Measurements from ENCODE around the gene HOXD11.

HOXD11 gene

DNA sequence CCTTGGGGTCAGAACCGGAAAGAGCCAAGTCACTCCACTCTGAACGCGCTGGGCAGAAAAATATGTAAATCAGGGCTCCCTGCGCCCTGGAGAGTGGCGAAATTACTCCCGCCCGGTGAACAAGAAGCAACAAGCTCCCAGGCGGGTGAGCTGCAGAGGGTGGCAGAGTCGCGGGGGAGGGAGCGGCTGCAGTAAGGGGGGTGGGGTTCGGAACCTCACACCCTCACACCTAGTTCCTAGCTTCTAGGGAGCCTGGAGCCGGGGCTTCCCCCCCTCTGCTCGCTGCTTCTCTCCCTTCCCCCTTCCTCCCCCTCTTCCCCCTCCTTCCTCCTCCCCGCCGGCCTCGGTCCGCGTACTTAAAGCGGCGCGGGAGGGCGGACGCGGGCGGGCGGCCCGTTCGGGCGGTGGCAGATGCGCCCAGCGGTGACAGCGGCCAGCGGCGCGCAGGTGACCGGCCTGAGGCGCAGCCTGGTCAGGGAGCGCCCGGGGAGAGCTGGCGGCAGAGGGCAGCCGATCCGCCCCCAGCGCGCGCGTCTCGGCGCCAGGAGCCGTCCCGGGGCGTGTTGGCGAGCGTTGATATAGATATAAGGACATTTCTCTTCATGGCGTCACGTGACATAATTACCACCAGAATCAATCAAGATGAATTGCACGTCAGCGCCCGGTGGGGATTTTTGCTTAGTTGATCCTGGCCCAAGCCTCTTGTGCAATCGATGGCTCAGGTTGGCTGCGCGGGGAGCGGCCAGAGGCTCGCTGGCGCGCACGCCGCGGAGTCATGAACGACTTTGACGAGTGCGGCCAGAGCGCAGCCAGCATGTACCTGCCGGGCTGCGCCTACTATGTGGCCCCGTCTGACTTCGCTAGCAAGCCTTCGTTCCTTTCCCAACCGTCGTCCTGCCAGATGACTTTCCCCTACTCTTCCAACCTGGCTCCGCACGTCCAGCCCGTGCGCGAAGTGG lies at the start of gene HOXD11:
TSS of gene HOXD11 (plus strand) at position 700 of the 959 bp plus-strand sequence. CDS start at position 776, 76 bp downstream.
- FAIRE-seq (no peak), DNase-seq (ENCODE audit: extremely low spot score, insufficient read length, low read depth) (no peak)

DNA sequence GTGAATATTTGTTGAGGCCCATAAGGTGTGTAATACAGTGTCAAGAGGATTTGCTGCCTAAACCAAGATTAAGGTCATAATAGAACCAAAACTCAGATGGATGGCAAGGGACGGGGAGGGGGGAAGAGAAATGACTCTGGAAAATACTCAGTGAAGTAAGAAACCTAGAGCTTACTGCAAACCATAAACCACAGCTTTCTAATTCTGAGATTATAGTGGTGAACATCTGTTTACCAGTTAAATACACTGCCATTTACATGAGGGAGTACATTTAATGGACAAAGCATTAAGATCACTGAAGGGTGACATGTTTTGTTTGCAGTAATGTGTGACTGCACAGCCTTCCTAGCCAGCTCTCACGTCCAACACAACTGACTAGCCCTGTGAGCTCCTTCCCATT lies 43.1 kb upstream of the HOXD11 start:
- FAIRE-seq (no peak), DNase-seq (ENCODE audit: extremely low spot score, insufficient read length, low read depth) (no peak)

DNA sequence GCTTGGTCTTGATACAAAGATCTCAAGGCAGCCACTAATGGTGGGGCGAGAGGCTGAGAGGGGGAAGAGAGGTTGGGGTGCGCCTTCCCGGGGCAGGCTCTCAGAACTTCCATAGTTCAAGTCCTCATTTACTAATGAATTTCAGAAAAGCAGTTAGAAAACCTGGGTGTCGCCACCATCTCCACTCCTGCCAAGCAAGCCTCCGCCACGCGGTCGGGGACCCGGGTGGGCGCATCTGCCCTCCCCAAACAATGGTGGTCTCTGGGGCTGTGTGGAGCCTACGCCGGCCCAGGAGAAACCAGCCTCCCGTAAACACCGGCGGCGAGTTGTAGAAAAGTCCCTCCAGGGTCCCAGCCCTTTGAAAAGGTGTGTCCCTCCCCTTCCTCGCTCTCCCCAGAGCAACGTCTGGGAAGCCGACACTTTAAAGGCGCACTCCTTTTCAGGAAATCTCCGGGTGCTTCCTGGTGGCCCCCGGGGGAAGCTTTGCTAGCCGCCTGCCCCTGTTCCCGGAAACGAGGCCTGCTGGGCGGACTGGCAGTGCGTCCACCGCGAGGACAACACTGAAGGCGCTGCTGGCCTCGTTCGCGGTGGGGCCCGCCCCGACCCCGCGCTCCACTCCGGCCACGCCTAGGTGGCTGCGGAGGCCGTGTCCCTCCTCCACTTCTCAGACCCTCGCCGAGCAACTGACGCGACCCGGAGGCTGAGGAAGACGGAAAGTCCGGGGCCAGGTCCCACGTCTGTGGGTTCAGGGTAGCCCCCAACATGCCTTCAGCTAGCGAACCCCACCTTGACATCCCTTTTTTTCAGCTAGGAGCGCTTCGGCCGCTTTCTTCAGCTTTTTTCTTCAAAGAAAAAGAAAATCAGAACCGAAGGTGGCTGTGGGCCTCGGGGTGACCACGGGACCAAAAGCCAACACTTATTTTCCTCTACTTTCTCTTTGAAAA lies 40.2 kb upstream of the HOXD11 start:
- DNase-seq (ENCODE audit: extremely low spot score, insufficient read length, low read depth) (no peak), FAIRE-seq (no peak)

DNA sequence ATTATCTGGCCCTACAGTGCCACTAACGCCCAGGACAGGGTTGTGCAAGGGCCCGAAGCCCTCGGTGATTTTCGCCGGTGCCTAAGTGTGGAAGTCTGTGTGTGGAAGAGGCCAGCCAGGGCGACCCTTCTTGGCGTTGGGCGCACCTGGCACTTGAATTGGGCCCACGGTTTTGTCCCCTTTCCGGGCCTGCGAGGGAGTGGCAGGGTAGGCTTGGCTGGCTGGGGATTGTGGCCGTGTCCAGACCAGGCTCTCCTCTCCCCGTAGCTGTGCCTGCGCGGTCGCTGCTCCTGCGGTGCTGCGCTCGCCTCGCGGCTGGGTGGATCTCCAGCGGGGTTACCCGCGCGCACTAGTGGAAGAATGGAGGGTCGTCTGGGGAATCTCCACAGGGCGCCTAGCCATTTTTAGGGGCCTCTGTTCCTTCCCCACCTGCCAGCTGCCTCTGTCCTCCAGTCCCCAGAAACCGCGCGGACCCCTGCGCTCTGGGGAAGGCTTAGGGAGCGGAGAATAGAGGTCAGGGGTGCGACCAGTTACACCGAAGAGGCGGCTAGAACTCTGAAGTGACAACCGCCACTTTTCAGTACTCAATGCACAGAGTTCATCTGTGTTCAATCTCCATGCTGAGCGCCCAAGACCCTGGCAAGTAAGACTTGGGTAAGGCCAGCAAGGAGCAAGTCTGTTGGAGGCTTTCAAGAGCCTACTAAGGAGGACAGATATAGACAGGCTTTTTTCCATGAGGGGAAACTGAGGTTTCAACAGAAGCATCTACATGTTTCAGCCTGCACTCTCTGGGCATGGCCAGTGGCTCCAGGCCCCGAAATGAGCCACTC lies 39.3 kb upstream of the HOXD11 start:
- no peak for FAIRE-seq
- DNase-seq (ENCODE audit: extremely low spot score, insufficient read length, low read depth), result no peak

GRCh38 chr2:176068419-176068832 lies 38.7 kb upstream of the HOXD11 start:
- DNase-seq (ENCODE audit: extremely low spot score, insufficient read length, low read depth) (no peak), FAIRE-seq (no peak)

DNA sequence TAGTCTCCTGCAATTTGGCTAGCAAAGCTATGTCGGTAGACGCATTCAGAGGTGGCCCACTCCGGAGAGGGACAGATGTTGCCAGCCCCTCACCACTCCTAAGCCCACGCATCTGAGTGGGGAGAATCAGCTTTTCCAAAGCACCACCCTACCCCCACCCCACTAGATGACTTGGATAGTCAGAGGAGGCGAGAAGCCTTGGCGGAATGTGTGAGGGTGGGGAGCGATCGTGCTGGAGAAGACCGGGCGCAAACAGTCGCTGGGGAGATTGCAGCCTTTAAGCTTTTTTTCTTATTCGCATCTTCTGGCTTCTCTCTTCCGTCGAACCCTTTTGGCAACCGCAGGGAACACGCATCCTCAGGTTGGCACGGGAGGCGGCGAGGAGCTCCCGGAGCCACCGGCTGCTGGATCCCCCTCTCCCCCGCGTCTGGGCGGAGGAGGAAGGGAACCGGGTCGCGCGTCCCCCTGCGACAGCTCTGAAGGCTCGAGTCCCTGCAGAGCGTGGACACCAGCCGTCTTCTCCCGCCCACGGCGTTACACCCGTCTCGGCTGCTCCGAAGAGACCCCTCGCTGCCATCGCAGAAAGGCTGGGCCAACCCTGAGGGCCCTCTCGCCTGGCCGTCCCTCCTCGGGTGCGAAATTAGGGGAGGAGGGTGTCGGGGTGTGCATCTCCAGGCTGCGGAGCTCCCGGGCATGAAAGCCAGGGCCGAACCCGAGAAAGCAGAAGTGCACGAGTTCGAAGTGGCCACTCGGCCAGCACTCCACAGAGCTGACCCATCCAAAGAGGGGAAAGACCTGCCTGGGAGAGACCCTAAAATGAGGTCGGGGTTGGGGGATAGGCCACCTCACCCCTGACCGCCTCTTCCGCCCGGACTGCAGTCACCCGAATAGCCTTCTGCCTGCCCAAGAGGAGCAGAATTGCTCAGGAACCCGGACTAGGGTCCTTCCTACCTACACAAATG lies 35.5 kb upstream of the HOXD11 start:
- FAIRE-seq (no peak), DNase-seq (ENCODE audit: extremely low spot score, insufficient read length, low read depth) (no peak)

- no peak for FAIRE-seq
Observed at GRCh38 chr2:176072292-176072669, 34.8 kb upstream of the HOXD11 start.

GRCh38 chr2:176072951-176073904 lies 33.9 kb upstream of the HOXD11 start:
- FAIRE-seq (no peak), DNase-seq (ENCODE audit: extremely low spot score, insufficient read length, low read depth) (no peak)

More at GRCh38 chr2:176072292-176072669, 34.8 kb upstream of the HOXD11 start:
- DNase-seq (ENCODE audit: extremely low spot score, insufficient read length, low read depth), result no peak

DNA sequence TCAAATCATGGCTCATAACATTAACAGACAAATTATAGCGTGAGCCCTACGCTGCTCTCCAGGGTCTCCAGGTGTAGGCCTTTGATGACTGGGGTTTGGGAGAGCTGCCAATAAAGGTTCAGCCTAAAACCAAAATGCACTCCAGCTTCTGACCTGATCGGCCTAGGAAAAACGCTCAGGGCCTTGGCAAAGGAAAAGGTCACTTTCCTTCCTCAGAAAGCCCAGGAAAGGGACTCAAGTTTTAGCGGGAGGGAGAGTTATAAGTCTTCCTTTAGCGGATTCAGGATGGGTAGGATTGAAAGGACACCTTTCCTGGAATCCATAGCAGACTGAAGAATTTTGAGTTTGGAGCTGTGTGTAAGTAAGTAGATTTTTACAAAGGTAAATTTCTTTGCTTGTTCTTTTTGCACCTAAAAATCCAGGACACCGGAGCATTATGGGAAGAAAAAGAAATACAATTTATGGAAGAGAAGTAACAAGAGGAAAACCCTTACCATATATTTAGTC lies 32.1 kb upstream of the HOXD11 start:
- DNase-seq (ENCODE audit: extremely low spot score, insufficient read length, low read depth), result no peak
- FAIRE-seq, result no peak

DNA sequence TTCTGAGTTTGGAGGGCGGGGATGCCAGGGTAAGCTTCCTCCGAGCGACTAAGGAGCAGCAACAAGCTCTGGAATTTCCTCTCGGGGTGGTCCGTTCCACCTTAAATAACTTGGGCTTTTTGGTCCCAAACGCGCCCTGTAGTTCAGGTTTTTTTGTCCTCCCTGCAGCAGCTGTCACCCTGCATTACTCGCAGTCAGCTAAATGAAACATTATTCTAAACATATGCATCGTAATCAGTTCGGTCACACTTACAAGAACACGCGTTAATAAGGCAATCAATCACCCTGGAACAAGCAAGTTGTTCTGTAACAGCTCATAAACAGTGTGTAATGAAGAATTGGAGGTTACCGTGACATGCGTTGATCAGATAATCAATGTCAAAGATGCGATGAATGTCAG lies 31.6 kb upstream of the HOXD11 start:
- DNase-seq (ENCODE audit: extremely low spot score, insufficient read length, low read depth), result no peak
- no peak for FAIRE-seq

DNA sequence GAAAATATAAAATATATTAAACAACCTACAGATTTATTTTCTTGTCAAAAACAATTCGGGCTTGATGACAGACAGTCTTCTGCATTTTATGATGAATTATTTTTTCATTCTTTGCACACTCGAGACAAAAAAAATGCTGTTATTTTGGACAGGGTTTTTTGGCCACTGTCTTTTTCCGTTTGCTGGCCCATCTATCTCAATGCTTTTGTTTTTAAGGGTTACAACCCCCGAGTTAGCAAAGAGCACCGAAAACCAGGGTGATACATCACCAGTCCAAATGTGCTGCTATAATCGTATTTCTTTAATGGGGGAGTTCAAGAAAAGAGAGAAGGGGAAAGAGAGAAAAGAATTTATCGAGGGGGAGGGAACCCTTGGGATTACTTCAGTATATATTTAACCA lies 31.0 kb upstream of the HOXD11 start:
- DNase-seq (ENCODE audit: extremely low spot score, insufficient read length, low read depth) (no peak), FAIRE-seq (no peak)

GRCh38 chr2:176076796-176077195 lies 30.3 kb upstream of the HOXD11 start:
- FAIRE-seq, result no peak
- no peak for DNase-seq (ENCODE audit: extremely low spot score, insufficient read length, low read depth)

DNA sequence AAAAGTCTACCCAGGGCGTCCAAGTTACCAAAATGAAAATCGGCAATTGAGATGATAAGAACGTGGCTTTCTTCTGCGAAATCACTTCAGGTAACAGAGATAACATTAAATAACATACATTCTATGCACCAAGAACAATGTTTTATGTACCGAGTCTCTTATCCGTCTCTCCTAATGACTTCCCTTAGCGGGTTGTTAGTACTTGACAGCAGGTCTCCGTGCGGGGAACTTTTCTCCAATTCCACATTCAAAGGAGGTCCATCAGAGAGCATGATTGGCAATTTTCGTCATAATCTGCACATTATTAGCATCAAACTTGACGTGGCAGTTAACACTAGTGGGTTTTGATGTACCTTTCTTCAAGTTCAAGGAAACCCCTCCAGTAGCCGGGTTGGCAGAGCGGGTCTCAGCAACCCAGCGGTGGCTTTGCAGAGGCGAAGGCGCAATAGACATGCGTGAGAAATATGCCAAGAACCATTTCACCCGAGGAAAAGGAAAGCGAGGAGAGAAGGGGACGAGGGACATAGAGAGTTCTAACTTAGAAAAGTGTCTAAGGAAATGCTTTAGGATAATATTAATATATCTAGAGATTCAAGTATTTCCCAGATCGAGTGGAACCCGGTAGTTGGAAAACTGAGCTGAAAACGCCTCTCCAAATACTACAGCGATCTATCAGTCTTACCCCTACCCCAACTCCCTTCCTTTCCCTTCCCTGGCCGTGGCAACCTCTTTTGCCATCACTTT lies 28.4 kb upstream of the HOXD11 start:
- FAIRE-seq (no peak), DNase-seq (ENCODE audit: extremely low spot score, insufficient read length, low read depth) (no peak)

GRCh38 chr2:176079285-176079830 lies 27.7 kb upstream of the HOXD11 start:
- DNase-seq (ENCODE audit: extremely low spot score, insufficient read length, low read depth) (no peak), FAIRE-seq (no peak)

DNA sequence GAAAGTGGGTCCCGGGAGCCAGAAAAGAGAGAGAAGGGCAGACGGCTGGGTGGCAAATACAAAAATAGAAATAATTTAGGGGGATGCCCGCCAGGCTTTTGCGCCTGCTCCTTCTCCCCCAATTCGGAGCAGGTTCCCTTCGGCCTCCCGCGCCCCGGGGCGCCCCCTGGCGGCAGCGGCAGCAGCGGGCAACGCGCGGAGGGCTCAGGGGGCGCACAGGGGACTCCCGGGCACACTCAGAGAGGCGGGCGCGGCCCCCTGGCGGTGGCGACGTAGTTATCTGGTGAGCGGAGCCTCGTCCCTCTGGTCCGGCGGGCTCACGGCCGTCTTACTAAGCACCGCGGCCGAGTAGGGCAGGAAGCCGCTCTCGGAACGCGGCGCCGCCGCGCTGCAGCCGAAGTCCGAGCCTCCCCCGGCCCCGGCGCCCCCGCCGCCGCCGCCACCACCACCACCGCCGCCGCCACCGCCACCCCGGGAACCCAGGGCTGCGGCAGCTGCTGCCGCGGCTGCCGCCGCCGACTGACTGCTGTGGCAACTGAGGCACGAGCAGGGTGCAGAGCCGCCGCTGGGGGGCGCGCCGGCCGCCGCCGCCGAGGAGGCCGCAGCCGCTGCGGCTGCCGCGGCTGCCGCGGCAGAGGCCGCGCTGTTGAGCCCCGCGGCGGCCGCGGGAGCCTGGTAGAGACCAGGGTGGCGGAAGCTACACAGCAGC lies 27.1 kb upstream of the HOXD11 start:
- DNase-seq (ENCODE audit: extremely low spot score, insufficient read length, low read depth) (no peak), FAIRE-seq (no peak)

Measured in GM18507 (cell line).